Activated CD8-positive, alpha-beta T cell treated with anti-CD3 and anti-CD28 coated beads, Interleukin-2, amount 10 ng/mL, durations not matched to agents 7 days and 5 days (primary cell): ENCODE data around the gene IGLL5. TPM values are rescaled to one million over a fixed set of nuclear protein-coding genes. Genes with fewer than 3 reads are reported as not detected.

Source experiments
- ATAC-seq: fragments of 150-1000 bp; cut with Tn5 transposase; one replicate; pipeline ENCODE4 v1.10.0; 2021; ENCODE audit warnings: moderate library complexity
- CTCF ChIA-PET: fragments of 350-600 bp; sonication (Branson Sonifier 250); formaldehyde crosslinking; loops from one replicate; lab custom pipeline; 2021; ENCODE audit warnings: antibody characterized with exemption; lab: Charles Lee
- POLR2A ChIA-PET: fragments of 350-600 bp; sonication (Branson Sonifier 250); formaldehyde crosslinking; loops from one replicate; lab custom pipeline; 2021; ENCODE audit warnings: antibody characterized with exemption; lab: Charles Lee
- DNase-seq: peaks from one replicate; pipeline ENCODE4 v3.0.0-alpha.2; 2020
- H3K27ac Mint-ChIP-seq: one replicate; pipeline ENCODE4 v1.8.0; 2021; ENCODE audit warnings: mild to moderate bottlenecking, mixed read lengths
- H3K27me3 Mint-ChIP-seq: one replicate; pipeline ENCODE4 v1.8.0; 2021; ENCODE audit warnings: low read depth, mixed read lengths
- H3K36me3 Mint-ChIP-seq: one replicate; pipeline ENCODE4 v1.8.0; 2021; ENCODE audit warnings: low read depth, mixed read lengths
- H3K4me1 Mint-ChIP-seq: one replicate; pipeline ENCODE4 v1.8.0; 2021; ENCODE audit warnings: low read depth, mixed read lengths
- H3K4me3 Mint-ChIP-seq: one replicate; pipeline ENCODE4 v1.8.0; 2021; ENCODE audit warnings: mild to moderate bottlenecking, mixed read lengths
- H3K9me3 Mint-ChIP-seq: one replicate; pipeline ENCODE4 v1.8.0; 2022; ENCODE audit warnings: mixed read lengths; ENCODE audit not compliant: insufficient read depth
- microRNA-seq: library from miRNA; unstranded; fragments of <30 nt; microRNA quantifications from one replicate; pipeline ENCODE4 v1.2.0, GENCODE V29; 2022
- total RNA-seq, 2 experiments: library from RNA; stranded (reverse); gene quantifications; one replicate each; pipeline ENCODE4 v1.2.3, GENCODE V29; 2021

Gene IGLL5
- total RNA-seq, 2 experiments from 2014 or later, result not detected

DNA sequence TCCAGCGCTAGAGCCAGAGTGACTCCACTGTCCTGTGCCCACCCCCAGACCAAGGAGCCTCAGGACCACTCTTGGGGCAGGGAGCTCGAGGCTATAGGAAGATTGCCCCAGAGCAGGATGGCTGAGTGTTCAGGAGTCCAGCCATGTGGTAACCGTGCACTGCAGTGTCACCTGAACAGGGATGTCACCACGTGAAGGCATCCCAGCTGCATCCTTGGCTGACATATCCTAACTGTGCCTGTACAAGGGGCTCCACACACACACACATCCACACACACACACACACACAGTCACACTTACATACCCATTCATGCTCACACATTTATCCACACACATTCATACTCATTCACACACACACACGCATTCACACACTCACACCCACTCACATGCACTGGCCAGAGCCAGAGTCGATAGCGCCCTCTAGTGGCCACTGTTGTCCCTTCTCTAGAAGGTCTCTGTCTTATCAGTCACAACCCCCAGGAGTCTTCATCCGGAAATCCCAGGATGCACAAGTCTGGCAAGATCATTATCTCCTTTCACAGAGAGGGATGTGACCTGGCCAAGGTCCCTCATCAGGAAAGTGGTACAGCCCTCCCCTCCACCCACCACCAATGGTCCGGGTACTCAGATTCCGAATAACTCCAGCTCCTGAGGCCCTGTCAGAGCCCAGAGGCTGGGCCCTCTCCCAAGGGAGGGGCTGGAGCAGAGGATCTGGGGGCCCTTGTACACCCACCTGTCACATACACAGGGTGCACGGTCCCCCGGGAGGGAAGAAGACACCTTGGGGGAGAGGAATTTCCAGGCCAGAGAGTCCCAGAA, 55.1 kb downstream of the IGLL5 start:
- H3K27me3 Mint-ChIP-seq, result peaks cover 21% of the 10 kb centered on the region
- no peak overlapping the region for H3K27ac Mint-ChIP-seq
- no peak overlapping the region for H3K4me3 Mint-ChIP-seq
- ATAC-seq, result peak; percentile 89
- no peaks in the 10 kb centered on the region for H3K4me1 Mint-ChIP-seq
- no peaks in the 10 kb centered on the region for H3K36me3 Mint-ChIP-seq
- no peaks in the 10 kb centered on the region for H3K9me3 Mint-ChIP-seq
- ChIA-PET CTCF (interaction anchor here (0.7 to 4.9 kb wide), 20 partner anchors 9 to 201 kb away, joined by 3 to 27 read pairs (median 5); partner anchors contain the start of gene IGLL5), POLR2A (no interaction called here)
- peak; percentile 85 for DNase-seq

DNA sequence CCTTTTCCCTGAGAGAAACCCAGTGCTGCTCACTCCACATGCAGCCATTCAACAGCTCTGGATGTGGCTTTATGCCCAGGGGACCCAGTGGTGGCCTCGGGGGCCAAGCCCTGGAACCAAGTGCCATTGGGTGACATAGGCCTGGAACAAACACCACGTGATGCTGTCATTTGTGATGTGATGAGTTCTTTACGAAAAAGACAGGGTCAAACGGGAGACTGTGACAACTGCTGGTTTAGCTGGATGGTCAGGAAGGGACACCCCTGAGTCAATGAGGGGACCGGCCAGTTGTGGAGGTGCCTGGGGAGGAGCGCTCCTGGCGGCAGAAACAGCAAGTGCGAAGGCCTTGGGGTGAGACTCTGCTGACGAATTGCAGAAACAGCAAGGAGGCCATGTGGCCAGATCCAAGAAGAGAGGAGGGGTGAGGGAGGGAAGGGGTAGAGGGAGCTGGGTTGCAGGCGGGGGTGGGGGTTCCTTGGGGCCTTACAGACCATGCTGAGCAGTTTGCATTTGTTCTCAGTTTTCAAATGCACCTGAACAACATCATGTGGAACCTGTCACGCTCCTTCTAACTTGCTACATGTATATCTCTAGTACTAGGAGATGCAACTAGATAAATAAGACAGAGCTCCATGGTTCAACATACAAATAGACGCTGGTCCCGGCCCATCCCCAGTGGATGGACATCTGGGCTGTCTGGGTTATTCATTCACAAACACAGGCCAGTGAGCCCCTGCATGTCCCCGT, 56.1 kb downstream of the IGLL5 start:
- CTCF ChIA-PET, result interaction anchor here (1.0 to 4.9 kb wide), 9 partner anchors 11 to 200 kb away, joined by 3 to 27 read pairs (median 4); no protein-coding TSS in a partner anchor
- POLR2A ChIA-PET, result no interaction called here
- no peak overlapping the region for H3K27ac Mint-ChIP-seq
- DNase-seq, result peak; percentile 18
- no peaks in the 10 kb centered on the region for H3K9me3 Mint-ChIP-seq
- H3K27me3 Mint-ChIP-seq, result peaks cover 15% of the 10 kb centered on the region
- H3K4me3 Mint-ChIP-seq, result no peak overlapping the region
- H3K36me3 Mint-ChIP-seq, result no peaks in the 10 kb centered on the region
- H3K4me1 Mint-ChIP-seq, result no peaks in the 10 kb centered on the region
- no peak for ATAC-seq

DNA sequence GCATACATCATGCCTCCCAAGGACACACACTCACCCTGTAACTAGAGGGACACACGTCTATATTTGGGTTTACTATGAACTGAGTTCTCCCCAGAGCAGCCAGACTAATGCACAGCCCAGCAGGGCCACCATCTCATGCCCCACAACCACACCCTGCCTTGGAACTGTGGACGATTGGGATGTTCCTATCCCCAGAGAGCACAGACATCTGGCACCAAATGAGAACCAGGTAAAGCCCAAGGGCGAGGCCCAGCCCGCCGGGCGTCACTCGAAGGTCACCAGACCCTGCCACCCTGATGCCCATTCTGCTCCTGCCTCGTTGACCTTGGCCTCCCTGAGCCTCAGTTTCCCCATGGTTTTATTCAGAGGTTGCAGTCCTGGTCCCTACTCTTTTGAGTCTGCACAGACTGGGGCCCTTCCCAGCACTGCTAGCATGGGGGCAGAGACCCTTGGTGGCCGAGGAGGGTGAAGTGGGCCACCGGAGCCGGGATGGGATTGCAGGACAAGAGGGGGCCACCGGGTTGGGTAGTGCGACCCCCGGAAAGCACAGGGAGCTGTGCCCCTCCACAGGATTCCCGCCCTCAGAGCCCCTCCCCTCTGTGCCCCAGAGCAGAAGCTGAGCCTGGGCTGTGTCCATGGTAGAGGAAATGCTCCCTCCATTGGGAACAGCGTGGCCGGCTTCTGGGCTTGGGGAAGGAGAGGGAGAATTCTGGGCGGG, 56.8 kb downstream of the IGLL5 start:
- no peak for ATAC-seq
- H3K27me3 Mint-ChIP-seq, result peaks cover 14% of the 10 kb centered on the region
- no peaks in the 10 kb centered on the region for H3K36me3 Mint-ChIP-seq
- H3K4me1 Mint-ChIP-seq, result no peaks in the 10 kb centered on the region
- POLR2A ChIA-PET, result no interaction called here
- CTCF ChIA-PET, result interaction anchor here (1.0 to 4.9 kb wide), 6 partner anchors 10 to 191 kb away, joined by 3 to 27 read pairs (median 4); no protein-coding TSS in a partner anchor
- no peak overlapping the region for H3K4me3 Mint-ChIP-seq
- no peak overlapping the region for H3K27ac Mint-ChIP-seq
- peak; percentile 12 for DNase-seq
- H3K9me3 Mint-ChIP-seq, result no peaks in the 10 kb centered on the region

DNA sequence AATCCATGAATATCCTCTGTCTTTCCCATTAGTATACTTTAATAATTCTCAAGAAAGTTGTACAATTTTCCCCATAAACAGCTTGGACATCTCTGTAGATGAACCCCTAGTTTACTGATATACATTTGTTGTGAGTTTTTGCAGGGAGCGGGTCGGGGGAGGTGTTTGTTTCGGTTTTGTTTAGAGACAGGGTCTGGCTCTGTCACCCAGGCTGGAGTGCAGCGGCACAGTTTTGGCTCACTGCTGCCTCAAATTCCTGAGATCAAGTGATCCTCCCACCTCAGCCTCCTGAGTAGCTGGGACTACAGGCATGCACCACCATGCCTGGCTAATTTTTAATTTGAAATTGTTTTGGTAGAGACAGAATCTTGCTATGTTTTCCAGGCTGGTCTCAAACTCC, 57.6 kb downstream of the IGLL5 start:
- Mint-ChIP-seq H3K27me3 (peaks cover 14% of the 10 kb centered on the region), H3K9me3 (no peaks in the 10 kb centered on the region), H3K4me3 (no peak overlapping the region), H3K36me3 (no peaks in the 10 kb centered on the region), H3K4me1 (no peaks in the 10 kb centered on the region), H3K27ac (no peak overlapping the region)
- ChIA-PET CTCF (interaction anchor here (1.1 to 4.9 kb wide), 3 partner anchors 9 to 61 kb away, joined by 3 to 27 read pairs (median 4); no protein-coding TSS in a partner anchor), POLR2A (no interaction called here)
- DNase-seq (no peak), ATAC-seq (no peak)

Small RNA genes lying within 50 kb of the gene (microRNA-seq; reads per million reads assigned to microRNA genes)
- not detected for gene MIR5571

Other genes starting within 250 kb of the IGLL5 start
- gene GGTLC2, start 243.2 kb upstream of the IGLL5 start, total RNA-seq, result not detected
- under 1 TPM; 0.21 to 0.26 TPM for gene GNAZ, start 182.7 kb downstream of the IGLL5 start, total RNA-seq